ENCODE data around the gene TMC3. TPM values are rescaled to one million over a fixed set of nuclear protein-coding genes. Genes with fewer than 3 reads are reported as not detected.

TMC3 gene
- total and polyA plus RNA-seq, 10 of the 15 experiments (the other 5 are each of a cell fraction or from before 2014, with no cell fraction given): 0.03 to 0.04 (median 0.04) TPM; not detected in 7

DNA sequence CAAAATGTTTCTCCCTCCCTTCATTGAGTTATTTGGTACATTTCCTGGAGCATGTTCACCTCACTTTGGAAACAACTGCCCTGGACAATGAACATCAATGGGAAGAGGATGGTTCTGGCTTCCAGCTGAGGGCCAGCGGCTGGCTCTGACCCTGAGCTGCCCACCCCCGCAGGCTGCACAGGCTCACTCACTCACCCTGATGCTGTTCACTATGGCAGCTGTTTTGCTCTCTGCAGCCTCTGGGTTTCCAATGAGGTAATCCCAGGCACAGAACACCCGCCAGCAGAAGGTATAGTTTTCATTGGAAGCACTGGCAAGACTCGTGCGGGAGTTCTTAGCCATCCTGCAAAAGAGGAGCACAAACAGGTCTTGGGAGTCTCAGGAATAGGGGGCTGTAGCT, 17.8 kb downstream of the TMC3 start:
- WGBS (ENCODE audit: insufficient coverage, insufficient replicate concordance, low lambda C conversion rate, missing lambda C conversion rate): 75% methylated on average over 5 of the region's 5 CpGs
- BruUV-seq (replicated peaks): no TSS peak
- Histone ChIP-seq H3K4me2 (ENCODE audit: control insufficient read depth, insufficient read depth) (no peak overlapping the region), H3K27me3 (replicated peaks in 1 of 2; ENCODE audit: control insufficient read depth in 2 of 2, insufficient read depth in 2 of 2, low read length in 1 of 2) (no peaks in the 10 kb centered on the region; a peak in 1 of 4 replicates), H3K27ac (ENCODE audit: control insufficient read depth, insufficient read depth) (no peak overlapping the region), H4K20me1 (ENCODE audit: control insufficient read depth, insufficient read depth) (no peaks in the 10 kb centered on the region), H3K79me2 (ENCODE audit: control insufficient read depth, insufficient read depth, low read length) (no peaks in the 10 kb centered on the region), H3K36me3 (ENCODE audit: control insufficient read depth in 2 of 2, insufficient read depth in 2 of 2, low read length in 1 of 2) (no peaks in the 10 kb centered on the region), H3K4me1 (ENCODE audit: control insufficient read depth, insufficient read depth, low read length) (no peaks in the 10 kb centered on the region), H3K9ac (ENCODE audit: control insufficient read depth, insufficient read depth, low read length) (no peak overlapping the region), H3K9me3 (replicated peaks; ENCODE audit: control insufficient read depth, insufficient read depth, low read length) (no peaks in the 10 kb centered on the region), H3K4me3 (no peak overlapping the region), H2AFZ (ENCODE audit: control insufficient read depth, low read depth, low read length) (no peak overlapping the region)
- intact Hi-C loops (cut with micrococcal nuclease; ENCODE audit: unreplicated experiment): no loop called here
- ATAC-seq (no peak), DNase-seq (ENCODE audit: low read depth, low spot score) (no peak), FAIRE-seq (no peak)
- RAD21 ChIA-PET (ENCODE audit: unreplicated experiment): no interaction called here
- in situ Hi-C loops (cut with MboI): no loop called here
- SMC1A ChIA-PET (ENCODE audit: uncharacterized antibody, unreplicated experiment): interaction anchor here (1.1 to 2.2 kb wide), 3 partner anchors 10 to 81 kb away, joined by 3 to 6 read pairs (median 5); no protein-coding TSS in a partner anchor
- CTCF ChIA-PET: interaction anchor here (1.6 to 3.7 kb wide), 2 partner anchors 20 to 90 kb away, joined by 5 to 15 read pairs; no protein-coding TSS in a partner anchor
- POLR2A ChIA-PET: no interaction called here
- TF ChIP-seq, protein P1, sequence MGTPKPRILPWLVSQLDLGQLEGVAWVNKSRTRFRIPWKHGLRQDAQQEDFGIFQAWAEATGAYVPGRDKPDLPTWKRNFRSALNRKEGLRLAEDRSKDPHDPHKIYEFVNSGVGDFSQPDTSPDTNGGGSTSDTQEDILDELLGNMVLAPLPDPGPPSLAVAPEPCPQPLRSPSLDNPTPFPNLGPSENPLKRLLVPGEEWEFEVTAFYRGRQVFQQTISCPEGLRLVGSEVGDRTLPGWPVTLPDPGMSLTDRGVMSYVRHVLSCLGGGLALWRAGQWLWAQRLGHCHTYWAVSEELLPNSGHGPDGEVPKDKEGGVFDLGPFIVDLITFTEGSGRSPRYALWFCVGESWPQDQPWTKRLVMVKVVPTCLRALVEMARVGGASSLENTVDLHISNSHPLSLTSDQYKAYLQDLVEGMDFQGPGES (IDR thresholded peaks at IDR 0.05): no peak
- TF ChIP-seq ZZZ3 (IDR thresholded peaks at IDR 0.05; ENCODE audit: control insufficient read depth, insufficient read length, low read depth) (no peak), IRF4 (IDR thresholded peaks at IDR 0.05; ENCODE audit: low read depth, low read length) (no peak), CEBPB (IDR thresholded peaks at IDR 0.05; ENCODE audit: borderline replicate concordance in 1 of 2, low read depth in 2 of 2, low read length in 2 of 2) (no peak), TAF1 (IDR thresholded peaks at IDR 0.05; ENCODE audit: borderline replicate concordance, low read depth, low read length) (no peak), BCL11A (IDR thresholded peaks at IDR 0.05; ENCODE audit: low read depth, low read length) (no peak), STAT3 (IDR thresholded peaks at IDR 0.05; ENCODE audit: low read depth, low read length) (no peak), RELA (IDR thresholded peaks at IDR 0.05; ENCODE audit: borderline replicate concordance, partially characterized antibody) (no peak), CHD1 (IDR thresholded peaks at IDR 0.05; ENCODE audit: low read depth, low read length) (no peak), FOXK2 (IDR thresholded peaks at IDR 0.05) (no peak), MEF2A (IDR thresholded peaks at IDR 0.05; ENCODE audit: insufficient read depth, low read depth, low read length) (no peak), RCOR1 (conservative IDR thresholded peaks at IDR 0.05; ENCODE audit: low read depth, low read length) (no peak), POU2F2 (IDR thresholded peaks at IDR 0.05; ENCODE audit: borderline replicate concordance, low read depth, low read length) (no peak)
- TF ChIP-seq, protein P2, sequence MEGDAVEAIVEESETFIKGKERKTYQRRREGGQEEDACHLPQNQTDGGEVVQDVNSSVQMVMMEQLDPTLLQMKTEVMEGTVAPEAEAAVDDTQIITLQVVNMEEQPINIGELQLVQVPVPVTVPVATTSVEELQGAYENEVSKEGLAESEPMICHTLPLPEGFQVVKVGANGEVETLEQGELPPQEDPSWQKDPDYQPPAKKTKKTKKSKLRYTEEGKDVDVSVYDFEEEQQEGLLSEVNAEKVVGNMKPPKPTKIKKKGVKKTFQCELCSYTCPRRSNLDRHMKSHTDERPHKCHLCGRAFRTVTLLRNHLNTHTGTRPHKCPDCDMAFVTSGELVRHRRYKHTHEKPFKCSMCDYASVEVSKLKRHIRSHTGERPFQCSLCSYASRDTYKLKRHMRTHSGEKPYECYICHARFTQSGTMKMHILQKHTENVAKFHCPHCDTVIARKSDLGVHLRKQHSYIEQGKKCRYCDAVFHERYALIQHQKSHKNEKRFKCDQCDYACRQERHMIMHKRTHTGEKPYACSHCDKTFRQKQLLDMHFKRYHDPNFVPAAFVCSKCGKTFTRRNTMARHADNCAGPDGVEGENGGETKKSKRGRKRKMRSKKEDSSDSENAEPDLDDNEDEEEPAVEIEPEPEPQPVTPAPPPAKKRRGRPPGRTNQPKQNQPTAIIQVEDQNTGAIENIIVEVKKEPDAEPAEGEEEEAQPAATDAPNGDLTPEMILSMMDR (IDR thresholded peaks at IDR 0.05 in 2 of 3, conservative IDR thresholded peaks at IDR 0.05 in 1 of 3; ENCODE audit: control insufficient read depth in 2 of 3, extremely low read depth in 1 of 3, insufficient read depth in 1 of 3, low read depth in 3 of 3, low read length in 3 of 3): no peak
- TF ChIP-seq, protein P3, sequence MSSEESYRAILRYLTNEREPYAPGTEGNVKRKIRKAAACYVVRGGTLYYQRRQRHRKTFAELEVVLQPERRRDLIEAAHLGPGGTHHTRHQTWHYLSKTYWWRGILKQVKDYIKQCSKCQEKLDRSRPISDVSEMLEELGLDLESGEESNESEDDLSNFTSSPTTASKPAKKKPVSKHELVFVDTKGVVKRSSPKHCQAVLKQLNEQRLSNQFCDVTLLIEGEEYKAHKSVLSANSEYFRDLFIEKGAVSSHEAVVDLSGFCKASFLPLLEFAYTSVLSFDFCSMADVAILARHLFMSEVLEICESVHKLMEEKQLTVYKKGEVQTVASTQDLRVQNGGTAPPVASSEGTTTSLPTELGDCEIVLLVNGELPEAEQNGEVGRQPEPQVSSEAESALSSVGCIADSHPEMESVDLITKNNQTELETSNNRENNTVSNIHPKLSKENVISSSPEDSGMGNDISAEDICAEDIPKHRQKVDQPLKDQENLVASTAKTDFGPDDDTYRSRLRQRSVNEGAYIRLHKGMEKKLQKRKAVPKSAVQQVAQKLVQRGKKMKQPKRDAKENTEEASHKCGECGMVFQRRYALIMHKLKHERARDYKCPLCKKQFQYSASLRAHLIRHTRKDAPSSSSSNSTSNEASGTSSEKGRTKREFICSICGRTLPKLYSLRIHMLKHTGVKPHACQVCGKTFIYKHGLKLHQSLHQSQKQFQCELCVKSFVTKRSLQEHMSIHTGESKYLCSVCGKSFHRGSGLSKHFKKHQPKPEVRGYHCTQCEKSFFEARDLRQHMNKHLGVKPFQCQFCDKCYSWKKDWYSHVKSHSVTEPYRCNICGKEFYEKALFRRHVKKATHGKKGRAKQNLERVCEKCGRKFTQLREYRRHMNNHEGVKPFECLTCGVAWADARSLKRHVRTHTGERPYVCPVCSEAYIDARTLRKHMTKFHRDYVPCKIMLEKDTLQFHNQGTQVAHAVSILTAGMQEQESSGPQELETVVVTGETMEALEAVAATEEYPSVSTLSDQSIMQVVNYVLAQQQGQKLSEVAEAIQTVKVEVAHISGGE (CRISPR knock-in tag; IDR thresholded peaks at IDR 0.05): no peak
